ENCODE results near the gene ABHD14A.
A peak's percentile ranks its signal among the peaks of the same experiment; 100 is the strongest.
"Not testable (repeated sequence)": the region's sequence is repeated elsewhere in the genome, so short reads cannot be mapped to it uniquely, and the experiment has no call there.

The ABHD14A gene

GRCh38 chr3:51974277-51974962 is 444 bp upstream of the ABHD14A start:
- no peak for DNase-seq (ENCODE audit: low read depth in 2 of 2)

GRCh38 chr3:51975852-51976549 is 1.1 kb downstream of the ABHD14A start:
- DNase-seq (ENCODE audit: low read depth in 2 of 2) = no peak

- DNase-seq (ENCODE audit: low read depth in 2 of 2) = no peak
These were observed 2.7 kb downstream of the ABHD14A start for GRCh38 chr3:51977446-51978142.

GRCh38 chr3:51978143-51978502 is 3.3 kb downstream of the ABHD14A start:
- no peak for DNase-seq (ENCODE audit: low read depth in 2 of 2)

- no peak for DNase-seq (ENCODE audit: low read depth in 2 of 2)
These were observed 5.4 kb downstream of the ABHD14A start for GRCh38 chr3:51980253-51980652.

GRCh38 chr3:51982352-51982837 is 7.5 kb downstream of the ABHD14A start:
- DNase-seq (ENCODE audit: low read depth in 2 of 2) = no peak

- DNase-seq (ENCODE audit: low read depth in 2 of 2) = peak; percentile 67 to 79
These were observed 8.1 kb downstream of the ABHD14A start, which contains the start of gene ACY1 for GRCh38 chr3:51982838-51983577. Gene ACY1, plus strand, starts transcription at chr3:51983535. Its CDS starts 530 bp downstream, at chr3:51984065.

- DNase-seq (ENCODE audit: low read depth in 2 of 2) = no peak
These were observed 8.9 kb downstream of the ABHD14A start for GRCh38 chr3:51983578-51984268.

DNA sequence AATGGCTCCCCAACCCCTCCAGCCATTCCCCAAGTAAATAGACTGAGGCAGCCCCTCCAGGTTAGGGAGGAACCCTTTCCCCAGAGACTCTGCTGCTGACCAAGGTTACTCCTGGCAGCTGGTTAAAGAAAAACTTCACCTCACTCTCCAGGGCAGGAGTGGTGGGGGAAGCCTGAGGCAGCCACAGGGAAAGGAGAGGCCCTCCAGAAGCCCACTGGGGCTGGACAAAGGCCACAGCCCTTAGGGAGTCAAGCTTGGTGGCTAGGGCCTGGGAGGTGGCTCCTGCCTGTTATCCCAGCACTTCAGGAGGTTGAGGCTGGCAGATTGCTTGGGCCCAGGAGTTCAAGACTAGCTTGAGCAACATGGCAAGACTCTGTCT is 9.4 kb downstream of the ABHD14A start:
- DNase-seq (ENCODE audit: low read depth in 2 of 2) = no peak

GRCh38 chr3:51985063-51985462 is 10.2 kb downstream of the ABHD14A start:
- no peak for DNase-seq (ENCODE audit: low read depth in 2 of 2)

GRCh38 chr3:51986010-51986947 is 11.4 kb downstream of the ABHD14A start:
- DNase-seq (ENCODE audit: low read depth in 2 of 2) = no peak

DNA sequence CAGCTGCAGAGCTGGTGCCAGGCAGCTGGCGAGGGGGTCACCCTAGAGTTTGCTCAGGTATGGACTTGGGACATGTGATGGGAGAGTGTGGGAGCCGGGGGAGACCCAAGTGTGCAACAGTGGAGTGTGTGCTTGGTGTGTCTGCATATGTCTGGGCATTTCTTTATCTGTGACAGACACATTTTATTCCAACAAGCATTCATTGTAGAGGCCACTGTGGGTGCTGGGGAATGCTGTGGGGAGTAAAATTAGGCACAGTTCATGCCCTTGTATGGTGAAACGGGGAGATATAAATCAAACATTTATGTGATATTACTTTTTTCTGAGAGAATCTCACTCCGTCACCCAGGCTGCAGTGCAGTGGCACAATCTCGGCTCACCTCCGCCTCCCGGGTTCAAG is 12.7 kb downstream of the ABHD14A start:
- no peak for DNase-seq (ENCODE audit: low read depth in 2 of 2)

DNA sequence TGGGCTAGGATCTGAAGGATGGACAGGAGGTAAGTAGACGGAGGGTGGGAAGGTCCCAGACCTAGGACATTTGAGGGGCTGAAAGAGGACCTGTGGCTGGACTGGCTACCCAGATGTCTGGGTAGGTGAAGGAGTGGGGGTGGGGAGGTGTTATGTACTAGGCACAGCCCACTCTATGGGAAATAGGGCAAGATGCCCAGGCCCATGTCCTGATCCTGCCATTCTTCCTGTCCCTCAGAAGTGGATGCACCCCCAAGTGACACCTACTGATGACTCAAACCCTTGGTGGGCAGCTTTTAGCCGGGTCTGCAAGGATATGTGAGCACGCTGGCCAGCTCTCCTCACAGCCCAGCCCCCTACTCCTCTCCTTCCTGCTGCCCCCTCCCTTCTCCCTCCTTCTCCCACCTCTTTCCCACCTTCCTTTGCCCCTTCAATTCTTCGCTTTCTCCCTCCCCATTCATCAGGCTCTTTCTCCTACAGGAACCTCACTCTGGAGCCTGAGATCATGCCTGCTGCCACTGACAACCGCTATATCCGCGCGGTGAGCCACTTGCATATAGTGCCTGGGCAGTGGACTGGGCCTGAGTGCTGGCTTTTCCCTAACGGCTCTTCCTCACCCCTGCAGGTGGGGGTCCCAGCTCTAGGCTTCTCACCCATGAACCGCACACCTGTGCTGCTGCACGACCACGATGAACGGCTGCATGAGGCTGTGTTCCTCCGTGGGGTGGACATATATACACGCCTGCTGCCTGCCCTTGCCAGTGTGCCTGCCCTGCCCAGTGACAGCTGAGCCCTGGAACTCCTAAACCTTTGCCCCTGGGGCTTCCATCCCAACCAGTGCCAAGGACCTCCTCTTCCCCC is 13.7 kb downstream of the ABHD14A start:
- no peak for DNase-seq (ENCODE audit: low read depth in 2 of 2)

- not testable (repeated sequence) for DNase-seq (ENCODE audit: low read depth in 2 of 2)
These were observed 15.7 kb downstream of the ABHD14A start for GRCh38 chr3:51990501-51990971.

DNA sequence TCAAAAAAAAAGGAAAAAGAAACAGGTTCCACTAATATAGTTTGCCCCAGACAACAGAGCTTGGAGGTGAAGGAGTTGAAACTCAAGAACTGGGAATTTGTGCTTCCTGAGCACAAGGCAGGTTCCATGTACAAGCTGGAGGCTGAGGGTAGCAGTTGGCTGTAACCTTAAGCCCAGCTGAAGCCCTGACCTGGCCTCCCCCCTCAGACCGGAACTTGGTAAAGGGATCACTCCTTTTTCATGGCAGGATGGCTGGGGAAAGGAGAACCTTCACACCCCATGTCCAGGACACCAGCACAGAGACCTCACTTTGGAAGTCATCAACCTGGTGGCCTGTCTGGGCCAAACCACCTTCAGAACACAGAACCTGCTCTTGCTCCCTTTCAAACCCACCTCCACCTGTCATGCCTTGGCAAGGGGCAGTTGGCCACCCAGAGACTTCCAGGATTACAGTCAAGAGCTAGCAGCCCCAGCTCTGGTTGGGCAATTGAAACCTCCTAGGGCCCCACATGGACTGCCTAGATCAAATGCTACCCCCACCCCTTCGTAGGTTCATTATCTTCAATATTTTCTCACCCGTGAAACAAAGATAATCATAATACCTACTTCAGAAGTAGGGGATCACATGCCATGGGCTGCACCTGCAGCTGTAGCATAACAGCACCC is 17.3 kb downstream of the ABHD14A start:
- DNase-seq (ENCODE audit: low read depth in 2 of 2) = no peak

DNA sequence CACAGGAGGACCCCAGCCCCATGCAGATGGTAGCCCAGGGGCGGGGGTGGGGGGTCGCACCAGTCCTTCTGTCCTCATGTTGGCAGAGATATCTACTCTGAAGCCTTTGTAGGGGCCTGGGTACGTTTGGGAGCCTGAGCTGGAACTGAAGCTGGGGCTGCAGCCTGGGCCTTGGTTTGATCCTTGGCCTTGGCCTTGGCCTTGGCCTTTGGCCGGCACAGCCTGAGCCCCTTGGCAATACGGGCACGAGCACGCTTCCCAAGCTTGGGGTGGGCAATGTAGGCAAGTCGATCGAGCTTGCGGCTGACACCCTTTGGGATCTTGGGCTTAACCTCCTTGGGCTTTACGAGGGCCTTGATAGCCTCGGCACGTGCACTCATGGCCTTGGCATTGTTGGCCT is 18.8 kb downstream of the ABHD14A start:
- not testable (repeated sequence) for DNase-seq (ENCODE audit: low read depth in 2 of 2)

DNA sequence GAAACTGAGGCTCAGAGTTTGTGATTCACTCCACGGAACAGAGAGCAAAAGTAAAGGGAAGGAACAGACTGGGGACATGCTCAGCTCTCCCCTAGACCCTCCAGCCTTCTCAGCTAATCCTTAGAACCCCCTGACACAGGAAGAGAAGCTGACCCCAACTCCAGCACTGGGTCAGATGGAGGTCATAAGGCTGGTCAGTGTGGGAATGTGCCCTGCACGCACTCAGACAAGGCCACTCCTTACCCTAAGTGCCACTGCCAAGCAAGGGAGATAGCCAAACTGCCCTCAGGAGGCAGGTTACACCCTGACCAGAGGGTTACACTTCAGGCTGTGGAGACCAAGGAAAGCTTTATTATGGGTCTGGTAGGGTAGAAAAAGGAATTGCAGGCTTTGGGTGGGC is 19.7 kb downstream of the ABHD14A start:
- DNase-seq (ENCODE audit: low read depth in 2 of 2) = no peak

DNA sequence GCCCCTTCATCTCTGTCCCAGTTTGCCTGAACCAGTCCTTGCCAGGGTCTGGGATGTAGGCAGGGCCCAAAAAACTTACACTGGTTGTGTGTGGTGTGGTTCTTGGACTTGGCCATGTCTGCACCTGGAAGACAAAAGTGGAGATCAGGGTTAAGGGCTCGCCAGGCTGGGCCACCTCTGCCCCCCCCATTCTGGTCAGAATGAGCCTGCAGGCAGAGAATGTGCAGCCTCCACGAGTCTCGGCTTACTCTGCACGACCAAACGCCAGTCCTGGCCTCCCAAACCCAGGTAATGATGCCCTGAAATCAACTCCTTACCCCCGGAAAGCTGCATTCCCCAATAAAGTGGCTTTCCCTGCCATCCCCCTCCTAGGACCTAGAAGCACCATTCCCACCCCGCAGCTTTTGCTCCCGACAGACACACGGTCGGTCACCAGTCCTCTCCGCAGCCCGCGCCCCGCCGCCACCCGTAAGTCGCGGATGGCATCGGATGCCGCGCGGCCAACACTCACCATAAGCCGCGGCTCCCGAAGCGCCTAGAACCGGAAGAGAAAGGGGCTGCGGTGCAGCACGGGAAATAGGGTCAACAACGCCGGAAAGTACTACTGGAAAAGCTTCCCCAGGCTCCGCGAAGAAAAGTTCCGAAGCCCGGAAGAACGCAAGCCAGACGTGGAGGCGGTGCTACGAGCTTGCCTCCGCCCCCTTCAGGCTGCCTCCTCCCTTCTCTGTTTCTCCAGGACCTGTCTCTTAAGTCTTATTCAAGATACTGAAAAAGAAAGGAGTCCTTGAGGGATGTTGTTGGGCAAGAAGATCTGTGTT is 20.7 kb downstream of the ABHD14A start, which contains the start of gene RPL29:
TSS of gene RPL29 (minus strand) at position 550 of the 818 bp plus-strand sequence. CDS start at position 116, 434 bp downstream.
- DNase-seq (ENCODE audit: low read depth in 2 of 2) = peak; percentile 83 to 86
